GM19193 (cell line): ENCODE results near the gene BCL10.
A peak's percentile ranks its signal among the peaks of the same experiment; 100 is the strongest.

ENCODE experiments used
- POLR2A ChIP-seq: IDR thresholded peaks from 4 replicates; pipeline ENCODE4 v1.6.1; 2011; ENCODE audit not compliant: insufficient read depth, insufficient read length; ENCODE audit errors: extremely low read depth

Gene BCL10

DNA sequence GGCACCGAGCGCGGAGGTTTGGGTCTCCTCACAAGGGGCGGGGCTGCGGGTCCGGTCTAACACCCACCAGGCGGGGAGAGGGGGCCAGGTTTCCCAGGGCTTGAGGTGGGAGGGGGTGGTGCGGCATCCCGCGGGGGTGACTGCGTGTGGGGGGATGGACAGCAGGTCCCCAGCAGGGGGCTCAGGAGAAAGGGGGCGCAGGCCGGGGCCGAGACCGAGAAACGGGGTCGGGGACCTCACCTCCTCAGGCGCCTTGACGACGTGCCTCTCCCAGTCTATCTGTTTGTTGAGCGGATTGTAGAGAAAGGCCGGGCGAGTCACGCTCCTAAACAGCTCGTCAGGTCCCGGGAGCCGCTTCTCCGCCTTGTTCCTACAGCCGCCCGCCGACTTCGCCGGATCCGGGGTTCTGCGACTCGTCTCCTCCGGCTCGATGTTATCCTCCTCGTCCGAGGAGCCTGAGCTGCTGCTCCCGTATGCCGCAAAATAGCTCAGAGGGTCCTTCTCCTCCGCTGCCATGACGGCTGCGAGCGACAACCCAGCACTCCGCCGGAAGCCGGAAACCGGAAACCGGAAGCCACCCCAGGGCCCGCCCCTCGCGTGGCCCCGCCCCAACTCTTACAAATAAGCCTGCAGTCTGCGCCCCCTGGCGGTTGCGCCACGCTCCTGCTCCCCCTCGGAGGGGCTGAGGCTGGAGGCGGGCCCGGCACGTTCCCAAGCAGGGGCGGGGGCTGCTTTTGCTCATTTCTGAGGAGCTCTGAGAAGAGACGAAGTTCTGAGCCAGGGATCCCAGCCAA is 17.1 kb downstream of the BCL10 start, which contains the start of gene C1orf52:
Gene C1orf52 (minus strand): TSS at position 545 of the 794 bp plus-strand sequence. CDS start 29 bp downstream, at position 516.
- TF ChIP-seq POLR2A = peak; percentile 97

DNA sequence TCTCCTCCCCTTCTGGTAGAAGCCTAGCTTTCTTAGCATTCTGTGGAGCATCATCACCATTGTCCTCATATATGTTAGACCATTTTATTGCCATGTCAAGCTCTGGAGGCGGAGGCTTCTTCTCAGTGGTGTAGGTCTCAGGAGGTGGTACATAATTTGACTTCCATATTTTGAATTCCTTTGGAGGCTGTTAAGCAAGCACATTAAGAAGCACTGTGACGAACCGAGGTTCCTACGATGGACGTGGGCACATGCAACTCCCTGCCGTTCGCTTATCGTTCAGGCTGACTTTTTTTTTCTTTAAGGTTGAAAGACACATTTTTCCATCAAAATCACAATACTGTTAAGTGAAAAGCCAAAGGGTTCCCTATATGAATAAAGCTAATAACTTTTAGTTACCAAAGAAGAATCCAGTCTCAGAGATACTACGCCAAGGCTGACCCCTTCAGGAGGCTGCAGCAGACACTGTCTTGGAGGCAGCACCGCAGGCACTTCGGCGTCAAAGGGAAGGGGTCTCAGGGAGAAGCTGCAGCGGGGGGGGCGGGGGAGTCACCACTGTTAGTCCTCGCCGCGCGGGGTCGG is 17.8 kb downstream of the BCL10 start:
- no peak for TF ChIP-seq POLR2A

- no peak for TF ChIP-seq POLR2A
Measured at GRCh38 chr1:85245891-85246290, 30.5 kb downstream of the BCL10 start.

- TF ChIP-seq POLR2A = no peak
Measured at GRCh38 chr1:85245456-85245855, 31.0 kb downstream of the BCL10 start.

DNA sequence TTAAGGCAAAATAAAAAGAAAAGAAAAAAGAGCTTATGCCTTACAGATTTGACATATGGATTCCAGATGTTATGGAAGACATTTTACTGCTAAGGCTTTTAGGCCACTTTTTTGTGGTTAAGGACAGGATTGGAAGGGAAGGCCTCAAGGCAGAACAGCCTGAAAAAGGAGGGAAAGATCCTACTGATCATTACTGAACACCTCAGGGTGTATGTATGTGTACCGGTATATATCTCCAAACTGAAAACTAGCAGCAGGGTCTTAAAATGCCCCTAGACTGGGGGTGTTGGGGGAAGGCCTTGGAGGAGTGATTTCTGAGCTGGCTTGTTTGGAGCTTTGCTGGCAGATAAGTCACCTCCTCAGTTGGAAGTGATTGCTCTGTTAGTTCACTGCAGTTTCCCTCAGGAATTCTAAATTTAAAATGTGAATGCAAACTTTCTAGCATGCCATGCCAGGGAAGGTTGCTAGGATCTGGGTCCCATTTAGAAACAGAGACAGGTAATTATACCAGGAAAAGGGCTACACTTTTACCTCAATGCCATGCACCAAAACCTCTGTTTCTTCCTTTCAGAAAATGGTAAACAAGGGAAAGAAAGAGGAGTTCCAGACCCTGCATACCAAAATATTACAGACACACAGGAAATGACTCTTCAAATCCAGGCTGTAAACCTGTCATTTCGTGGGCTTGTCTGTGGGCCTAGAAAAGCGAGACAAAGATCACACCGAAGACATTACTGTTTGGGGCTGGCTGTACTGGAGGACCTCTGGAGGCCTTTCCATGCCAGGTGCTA is 32.0 kb downstream of the BCL10 start:
- no peak for TF ChIP-seq POLR2A

- TF ChIP-seq POLR2A = no peak
Measured at GRCh38 chr1:85243372-85243771, 33.1 kb downstream of the BCL10 start.

DNA sequence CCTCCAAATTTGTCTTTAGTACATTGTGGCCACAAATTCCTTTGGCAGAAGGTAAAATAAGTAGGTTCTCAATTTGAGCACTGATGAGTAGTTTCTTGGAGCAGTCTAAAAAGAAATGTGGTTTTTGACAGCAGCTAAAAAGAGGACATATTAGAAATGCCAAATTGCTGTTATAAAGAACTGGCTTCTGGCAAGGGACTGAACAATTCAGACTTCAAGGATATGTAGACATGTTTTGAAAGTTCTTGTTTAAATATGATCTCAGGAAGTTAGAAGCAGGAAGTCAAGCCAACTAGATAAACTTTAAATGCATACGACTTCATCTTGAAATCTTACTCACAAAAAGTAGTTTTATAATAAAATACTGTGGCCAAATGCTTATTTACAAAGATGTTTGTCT is 35.8 kb downstream of the BCL10 start:
- TF ChIP-seq POLR2A = no peak

- TF ChIP-seq POLR2A = no peak
Measured at GRCh38 chr1:85240174-85240601, 36.2 kb downstream of the BCL10 start.

- TF ChIP-seq POLR2A = no peak
Measured at GRCh38 chr1:85237613-85238012, 38.8 kb downstream of the BCL10 start.

DNA sequence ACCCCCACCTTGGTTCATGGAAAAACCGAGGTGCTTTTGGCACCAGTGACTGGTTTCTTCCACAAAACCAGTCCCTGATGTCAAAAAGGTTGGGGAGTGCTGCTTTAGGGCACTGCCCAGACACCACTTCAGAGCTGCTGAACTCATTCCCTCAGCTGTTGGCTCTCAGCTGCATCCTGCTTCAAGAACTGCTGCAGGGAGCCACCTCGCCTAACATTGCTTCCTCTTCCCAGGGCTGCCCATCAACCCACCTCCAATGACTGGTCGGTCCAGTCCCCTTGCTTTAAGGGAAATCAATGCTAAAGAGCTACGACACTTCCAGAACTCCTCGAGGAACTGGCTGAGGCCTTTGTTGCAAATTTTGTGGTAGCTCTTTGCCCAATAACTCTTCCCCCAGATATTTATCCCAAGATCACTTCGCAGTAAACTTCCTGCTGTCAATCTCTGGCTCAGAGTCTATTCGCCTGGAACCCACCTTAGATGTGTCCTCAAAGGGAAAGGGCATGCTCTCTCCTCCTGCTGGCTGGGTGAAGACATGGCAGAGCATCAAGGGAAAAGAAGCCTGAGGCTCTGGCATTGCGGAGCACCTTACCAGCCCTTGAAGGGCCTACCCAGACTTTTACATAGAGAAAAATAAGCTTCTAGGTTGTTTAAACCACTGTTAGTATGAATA is 46.0 kb downstream of the BCL10 start:
- no peak for TF ChIP-seq POLR2A

DNA sequence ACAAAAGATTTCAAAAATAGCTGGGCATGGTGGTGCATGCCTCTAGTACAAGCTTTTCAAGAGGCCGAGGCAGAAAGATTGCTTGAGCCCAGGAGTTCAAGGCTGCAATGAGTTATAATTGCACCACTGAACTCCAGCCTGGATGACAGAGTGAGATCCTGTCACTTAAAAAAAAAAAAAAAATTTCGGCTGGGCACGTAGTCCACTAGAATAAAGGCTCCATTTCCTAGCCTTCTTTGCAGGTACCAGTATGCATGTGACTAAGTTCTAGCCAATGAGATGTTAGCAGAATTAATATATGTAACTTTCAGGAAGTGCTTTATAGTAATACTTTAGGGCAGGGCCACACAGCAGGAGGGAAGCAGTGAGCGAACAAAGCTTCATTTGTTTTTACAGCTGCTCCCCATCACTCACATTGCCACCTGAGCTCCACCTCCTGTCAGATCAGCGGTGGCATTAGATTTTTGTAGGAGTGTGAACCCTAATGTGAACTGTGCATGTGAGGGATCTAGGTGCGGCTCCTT is 46.8 kb downstream of the BCL10 start:
- no peak for TF ChIP-seq POLR2A

DNA sequence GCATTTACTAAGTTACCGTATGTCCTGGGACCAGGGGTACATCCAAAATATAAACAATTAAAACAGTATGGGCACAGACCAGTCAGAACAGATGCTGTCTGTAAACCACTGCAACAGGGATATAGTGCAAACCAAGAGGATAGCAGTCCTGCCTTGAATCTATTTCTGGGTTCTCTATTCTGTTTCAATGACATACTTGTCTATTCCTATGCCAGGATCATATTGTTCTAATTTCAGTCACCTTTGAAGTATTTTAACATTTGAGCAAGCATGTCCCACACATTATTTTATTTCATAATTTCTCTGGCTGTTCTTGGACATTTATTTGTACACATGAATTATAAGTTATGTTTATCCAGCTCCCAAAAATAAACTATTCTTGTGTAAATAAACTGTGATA is 47.5 kb downstream of the BCL10 start:
- no peak for TF ChIP-seq POLR2A

- no peak for TF ChIP-seq POLR2A
Measured at GRCh38 chr1:85225624-85226380, 50.6 kb downstream of the BCL10 start.
